ENCODE measurements around the gene SLC20A1. TPM values are rescaled to one million over a fixed set of nuclear protein-coding genes. Genes with fewer than 3 reads are reported as not detected.

The SLC20A1 gene
- total RNA-seq, 1 experiment from 2014 or later: 154 TPM

- TF ChIP-seq ATF3 (IDR thresholded peaks at IDR 0.05): no peak
- no peak for TF ChIP-seq SRF (IDR thresholded peaks at IDR 0.05; ENCODE audit: low read depth)
- TF ChIP-seq ZNF274 (IDR thresholded peaks at IDR 0.05; ENCODE audit: low read depth, low read length): no peak
- no peak for TF ChIP-seq EZH2 (IDR thresholded peaks at IDR 0.05)
- no peak for TF ChIP-seq SIN3A (IDR thresholded peaks at IDR 0.05; ENCODE audit: low read depth)
- TF ChIP-seq CTCF (IDR thresholded peaks at IDR 0.05 in 2 of 3, conservative IDR thresholded peaks at IDR 0.05 in 1 of 3; ENCODE audit: borderline replicate concordance in 1 of 3, insufficient read depth in 1 of 3, low read depth in 2 of 3, low read length in 2 of 3): no peak
Measured at GRCh38 chr2:112634874-112635157, 10.9 kb upstream of the SLC20A1 start (continued).

- no peaks in the 10 kb centered on the region for H3K27me3 ChIP-seq (ENCODE audit: insufficient read depth, low read length)
- peaks cover 22 to 25% of the 10 kb centered on the region in 2 experiments for H3K4me1 ChIP-seq (ENCODE audit: control insufficient read depth in 1 of 2, insufficient read depth in 2 of 2, low read length in 2 of 2)
- POLR2A ChIA-PET: interaction anchor here (0.8 kb wide), 1 partner anchor 9 kb away, joined by 3 read pairs; no protein-coding TSS in a partner anchor
- no peaks in the 10 kb centered on the region for H3K36me3 ChIP-seq (ENCODE audit: control insufficient read depth in 1 of 2, insufficient read depth in 2 of 2, low read length in 2 of 2)
- H3K79me2 ChIP-seq (ENCODE audit: insufficient read depth, low read length): no peaks in the 10 kb centered on the region
- intact Hi-C loops (cut with micrococcal nuclease): no loop called here
- TF ChIP-seq SP1 (IDR thresholded peaks at IDR 0.05; ENCODE audit: low read depth) (no peak), ELF1 (IDR thresholded peaks at IDR 0.05; ENCODE audit: borderline replicate concordance, low read depth) (no peak), FOSL1 (IDR thresholded peaks at IDR 0.05; ENCODE audit: low read depth) (no peak), CBX3 (IDR thresholded peaks at IDR 0.05; ENCODE audit: low read depth) (no peak), ZNF274 (IDR thresholded peaks at IDR 0.05; ENCODE audit: low read depth, low read length) (no peak), EZH2 (IDR thresholded peaks at IDR 0.05) (no peak)
- CTCF ChIA-PET: no interaction called here
- ATAC-seq (no peak), DNase-seq (ENCODE audit: low read depth, low spot score) (no peak)
- no peak overlapping the region for H3K9ac ChIP-seq (ENCODE audit: low read length)
- H3K4me3 ChIP-seq (replicated peaks in 1 of 2; ENCODE audit: low read depth in 1 of 2, low read length in 2 of 2): no peak overlapping the region
- no TSS peak for BruUV-seq (replicated peaks)
- H3K27ac ChIP-seq (ENCODE audit: low read depth, low read length): no peak overlapping the region
- no peak overlapping the region for H2AFZ ChIP-seq (ENCODE audit: low read depth, low read length, poor library complexity, severe bottlenecking)
- RAD21 ChIA-PET (ENCODE audit: low non-redundant PET in 1 of 2, low total read pairs in 2 of 2, uncharacterized antibody in 2 of 2, unreplicated experiment in 2 of 2): no interaction called here
- no peaks in the 10 kb centered on the region for H3K9me2 ChIP-seq (ENCODE audit: insufficient read depth)
- no peaks in the 10 kb centered on the region for H4K20me1 ChIP-seq (ENCODE audit: insufficient read depth)
- H3K9me3 ChIP-seq (ENCODE audit: control insufficient read depth in 1 of 2, insufficient read depth in 1 of 2, low read depth in 1 of 2, low read length in 2 of 2): no peaks in the 10 kb centered on the region
- no peak overlapping the region for H3K4me2 ChIP-seq (ENCODE audit: low read length)
Measured at GRCh38 chr2:112636605-112637288, 9.0 kb upstream of the SLC20A1 start.
